IPS-11a (cell line): ENCODE measurements around the gene RSKR.
"Not testable (repeated sequence)": the region's sequence is repeated elsewhere in the genome, so short reads cannot be mapped to it uniquely, and the experiment has no call there.

Experiments used
- H3K4me3 ChIP-seq: one replicate; pipeline ENCODE4 v1.5.1; 2013; ENCODE audit warnings: low read depth, low read length, control low read depth

RSKR gene

GRCh38 chr17:28578246-28579195 is 35.5 kb downstream of the RSKR start:
- no peak overlapping the region for H3K4me3 ChIP-seq

DNA sequence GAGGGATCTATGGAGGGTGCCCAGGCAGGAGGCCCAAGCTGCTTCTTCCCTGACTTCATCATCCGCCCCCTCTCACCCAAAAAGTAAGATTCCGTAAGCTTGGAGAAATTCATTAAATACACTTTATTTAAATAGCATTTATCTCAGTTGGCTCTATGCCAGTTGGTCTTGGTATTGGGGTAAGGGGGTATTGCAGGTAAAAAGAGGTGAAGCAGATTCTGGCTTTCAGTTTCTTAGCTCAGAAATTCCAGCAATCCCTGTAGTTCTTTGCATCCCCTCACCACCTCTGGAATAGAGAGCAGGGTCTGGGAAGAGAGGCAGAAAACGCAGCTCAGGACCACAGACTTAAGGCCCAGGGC is 36.5 kb downstream of the RSKR start:
- H3K4me3 ChIP-seq: no peak overlapping the region

- H3K4me3 ChIP-seq: no peak within 1 kb of the TSS
Measured at GRCh38 chr17:28576758-28577465, 37.1 kb downstream of the RSKR start, which contains the start of gene ALDOC. Gene ALDOC, minus strand, starts transcription at chr17:28576895. Its CDS starts 1,363 bp downstream, at chr17:28575532.

DNA sequence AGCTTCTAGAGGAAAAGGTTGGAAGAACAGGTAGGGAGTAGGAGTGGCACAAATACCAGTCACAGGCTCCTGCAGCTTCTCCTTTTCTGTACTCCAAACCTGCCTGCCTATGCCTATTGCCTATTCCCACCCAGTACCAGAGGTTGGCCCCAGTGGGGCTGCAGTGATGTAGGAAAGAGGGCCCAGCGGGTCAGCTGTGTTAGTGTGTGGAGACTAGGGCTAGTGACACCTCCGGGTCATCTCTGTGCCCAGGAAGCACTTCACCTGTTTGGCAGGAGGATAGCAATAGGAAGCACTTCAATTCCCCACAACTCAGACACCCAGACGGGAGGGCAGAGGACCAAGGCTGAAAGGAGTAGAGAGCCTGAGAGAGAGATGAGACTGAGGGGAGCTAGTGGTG is 38.0 kb downstream of the RSKR start:
- not testable (repeated sequence) for H3K4me3 ChIP-seq

- H3K4me3 ChIP-seq: no peak overlapping the region
Measured at GRCh38 chr17:28575126-28575795, 38.7 kb downstream of the RSKR start.

DNA sequence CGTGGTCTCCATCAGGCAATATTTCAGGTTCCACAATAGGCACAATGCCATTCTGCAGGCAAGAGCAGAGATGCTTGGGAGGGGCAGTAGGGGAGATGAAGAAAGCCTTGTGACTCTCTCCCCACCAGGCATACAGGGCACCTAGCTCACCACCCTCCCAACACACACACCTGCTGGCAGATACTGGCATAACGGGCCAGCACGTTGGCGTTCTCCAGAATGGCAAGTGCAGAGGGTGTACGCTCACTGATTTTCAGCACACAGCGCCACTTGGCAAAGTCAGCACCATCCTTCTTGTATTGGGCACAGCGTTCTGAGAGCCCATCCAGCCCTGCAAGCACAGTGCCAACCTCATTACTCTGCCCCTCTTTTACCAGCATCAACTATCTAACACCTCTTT is 39.5 kb downstream of the RSKR start:
- H3K4me3 ChIP-seq: no peak overlapping the region

- no peak overlapping the region for H3K4me3 ChIP-seq
Measured at GRCh38 chr17:28573966-28574480, 40.0 kb downstream of the RSKR start.

- no peak overlapping the region for H3K4me3 ChIP-seq
Measured at GRCh38 chr17:28573521-28573920, 40.5 kb downstream of the RSKR start.

- no peak overlapping the region for H3K4me3 ChIP-seq
Measured at GRCh38 chr17:28573040-28573380, 41.0 kb downstream of the RSKR start.

DNA sequence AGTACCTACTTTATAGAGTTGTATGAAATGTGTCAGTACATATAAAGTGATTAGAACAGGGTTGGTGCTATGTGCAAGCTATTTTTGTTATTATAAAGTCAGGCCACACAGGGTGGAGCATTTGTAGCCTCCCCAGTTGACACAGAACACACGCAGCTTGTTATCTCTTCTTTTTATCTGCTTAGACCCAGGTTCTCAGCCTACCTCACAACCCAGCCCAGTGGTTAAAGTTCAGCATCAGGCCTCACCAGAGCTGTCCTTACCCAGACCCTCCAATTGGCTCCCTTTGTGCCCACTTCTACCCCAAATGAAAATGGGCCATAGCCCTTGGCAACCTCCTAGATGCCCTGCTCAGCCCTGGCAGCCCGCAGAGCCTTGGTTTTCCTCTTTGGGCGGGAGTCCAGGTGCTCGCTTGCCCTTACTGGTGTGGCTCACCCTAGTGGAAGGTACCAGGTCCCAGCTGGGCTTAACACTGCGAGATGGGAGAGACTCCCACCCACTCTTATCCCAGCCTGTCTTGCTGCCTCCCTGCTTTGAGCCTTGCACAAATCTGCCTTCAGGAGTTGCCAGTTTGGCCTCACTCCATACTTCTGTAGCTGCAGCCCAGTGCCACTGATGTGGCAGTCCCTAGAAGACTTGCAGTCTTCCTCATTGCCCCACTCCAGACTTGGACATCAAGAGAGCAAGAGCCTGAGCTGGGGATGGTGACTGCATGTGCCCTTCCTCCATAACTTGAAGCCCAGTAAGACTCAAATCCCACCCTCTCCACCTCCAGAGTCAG is 41.5 kb downstream of the RSKR start:
- H3K4me3 ChIP-seq: no peak overlapping the region

DNA sequence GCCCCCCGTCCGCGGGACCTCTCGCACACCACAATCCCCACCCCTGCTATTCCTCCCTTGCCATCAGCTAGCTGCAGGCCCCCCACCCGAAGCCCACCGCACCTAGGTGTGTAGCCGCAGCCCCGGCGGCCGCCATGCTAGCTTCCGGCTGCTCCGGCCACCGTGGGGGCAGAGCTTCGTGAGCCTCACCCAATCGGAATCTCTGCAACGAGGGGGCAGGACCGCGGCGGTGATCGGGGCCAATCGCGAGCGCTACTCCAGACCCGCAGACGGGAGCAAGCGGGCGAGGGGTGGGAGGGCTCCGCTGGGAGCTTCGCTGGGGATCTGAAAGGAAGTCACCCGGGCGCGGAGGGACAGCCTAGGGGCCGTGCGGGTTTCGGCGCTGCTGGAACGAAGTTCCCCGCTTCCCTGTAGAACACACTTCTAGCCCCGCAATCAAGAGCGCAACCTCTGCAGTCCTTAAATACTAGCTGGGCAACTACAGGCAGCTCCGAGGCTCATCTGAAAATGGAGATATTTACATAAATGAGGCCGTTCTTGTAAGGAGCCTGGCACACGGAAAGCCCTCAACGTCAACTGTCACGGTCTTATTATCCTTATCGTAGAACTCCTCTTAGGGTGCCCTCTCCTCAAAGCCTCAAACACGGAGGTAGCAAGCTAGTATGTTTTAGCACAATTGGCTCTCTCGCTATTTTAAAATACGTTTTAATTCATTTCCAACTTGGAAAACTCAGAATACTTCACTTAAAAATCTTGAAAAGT is 42.4 kb downstream of the RSKR start, which contains the start of gene PIGS:
Gene PIGS (minus strand): TSS at position 164 of the 762 bp plus-strand sequence. CDS start 28 bp downstream, at position 136.
- peak within 1 kb of the TSS; percentile 92 for H3K4me3 ChIP-seq

DNA sequence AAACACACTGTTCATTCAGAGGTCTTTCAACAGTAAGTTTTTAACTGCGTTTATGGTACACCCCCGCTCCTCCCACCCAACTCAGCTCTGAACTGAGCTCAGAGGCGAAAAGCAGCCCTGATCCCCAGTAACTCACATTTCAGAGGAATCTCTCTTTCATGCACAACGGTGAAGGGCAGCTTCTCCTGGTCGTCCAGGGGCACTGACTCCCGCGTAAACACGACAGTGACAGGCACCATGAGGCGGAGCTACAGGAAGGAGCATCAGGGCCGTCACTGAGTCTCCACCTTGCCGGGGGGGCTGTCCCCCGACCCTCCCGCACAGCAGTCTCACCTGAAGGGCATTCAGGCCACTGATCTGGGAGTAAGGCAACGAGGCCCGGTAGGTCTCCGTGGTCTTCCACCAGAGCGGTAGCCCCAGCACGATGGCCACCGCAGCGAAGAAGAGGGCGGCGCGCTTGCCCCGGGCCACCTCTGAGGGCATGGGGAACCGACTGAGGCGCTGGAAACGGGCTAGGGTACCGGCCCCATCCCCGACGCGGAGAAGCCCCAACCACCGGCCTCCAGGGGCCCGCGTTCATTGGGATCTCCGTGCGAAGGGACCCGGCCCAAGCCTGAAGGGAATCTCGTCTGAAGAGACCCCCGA is 43.1 kb downstream of the RSKR start:
- H3K4me3 ChIP-seq: peak overlapping the region; percentile 92

- H3K4me3 ChIP-seq: no peak overlapping the region
Measured at GRCh38 chr17:28569446-28569845, 44.5 kb downstream of the RSKR start.

- no peak overlapping the region for H3K4me3 ChIP-seq
Measured at GRCh38 chr17:28567604-28568003, 46.4 kb downstream of the RSKR start.

- H3K4me3 ChIP-seq: no peak overlapping the region
Measured at GRCh38 chr17:28563475-28563874, 50.5 kb downstream of the RSKR start.
